ENCODE data around the gene OR10A2.
"Not testable (repeated sequence)": the region's sequence is repeated elsewhere in the genome, so short reads cannot be mapped to it uniquely, and the experiment has no call there.

The OR10A2 gene, protein sequence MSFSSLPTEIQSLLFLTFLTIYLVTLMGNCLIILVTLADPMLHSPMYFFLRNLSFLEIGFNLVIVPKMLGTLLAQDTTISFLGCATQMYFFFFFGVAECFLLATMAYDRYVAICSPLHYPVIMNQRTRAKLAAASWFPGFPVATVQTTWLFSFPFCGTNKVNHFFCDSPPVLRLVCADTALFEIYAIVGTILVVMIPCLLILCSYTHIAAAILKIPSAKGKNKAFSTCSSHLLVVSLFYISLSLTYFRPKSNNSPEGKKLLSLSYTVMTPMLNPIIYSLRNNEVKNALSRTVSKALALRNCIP

DNA sequence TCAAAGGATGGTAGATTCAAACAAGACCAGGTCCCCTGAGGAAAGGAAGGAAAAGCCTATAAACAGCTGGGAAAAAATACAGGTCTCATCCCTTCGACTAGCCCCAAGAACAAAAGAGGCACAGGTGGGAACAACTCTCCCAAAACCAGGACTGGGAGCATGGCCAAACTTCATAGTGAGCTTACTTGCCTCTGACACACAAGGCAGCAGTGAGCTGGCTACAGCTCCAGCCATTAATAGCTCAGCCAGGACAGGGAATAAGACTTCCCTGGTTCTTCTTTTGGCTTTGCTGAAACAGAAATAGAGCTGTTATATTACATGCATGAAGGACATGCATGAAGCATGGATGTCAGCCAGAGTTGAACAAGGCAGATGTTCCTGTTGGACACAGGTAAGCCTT is at the start of gene OR10A2:
TSS of gene OR10A2 (plus strand) at position 97 of the 400 bp plus-strand sequence. CDS start 6,698 bp downstream, outside the sequence.
- no peak for DNase-seq

DNA sequence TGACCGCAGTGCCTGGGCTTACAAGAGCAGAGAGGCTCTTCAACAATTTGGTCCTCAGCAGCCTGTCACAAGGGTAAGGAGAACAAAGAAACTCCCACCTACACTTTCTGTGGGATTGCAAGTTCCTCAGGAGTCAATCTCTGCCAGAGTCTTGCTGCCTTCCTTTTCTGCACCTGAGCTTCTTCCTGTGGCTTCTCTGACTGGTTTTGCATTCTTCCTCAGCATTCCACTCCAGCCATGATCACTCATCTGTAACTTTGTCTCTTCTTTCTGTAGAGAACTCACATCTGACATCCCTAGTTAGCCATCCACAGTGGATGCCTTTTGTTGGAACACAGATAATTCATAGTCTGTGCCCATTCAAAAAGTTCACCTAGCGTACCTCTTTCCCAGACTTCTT is 49.2 kb upstream of the OR10A2 start:
- DNase-seq = no peak

DNA sequence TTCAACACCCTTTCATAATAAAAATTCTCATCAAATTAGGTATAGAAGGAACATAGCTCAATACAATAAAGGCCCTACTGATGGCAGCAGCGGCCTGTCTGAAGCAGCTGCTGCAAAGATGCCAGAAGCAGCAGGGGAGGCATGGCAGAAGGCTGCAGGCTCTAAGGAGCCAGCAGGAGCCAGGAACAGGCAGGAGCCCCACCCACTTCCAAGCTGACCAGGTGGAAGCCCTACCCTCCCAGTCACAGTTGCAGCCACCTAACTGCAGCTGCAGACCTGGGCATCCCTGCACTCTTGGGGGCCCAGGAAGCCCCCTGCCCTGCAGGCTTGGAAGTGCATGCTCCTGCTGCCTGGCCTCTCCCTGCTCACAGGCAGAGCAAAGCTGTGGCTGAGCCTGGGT is 45.2 kb upstream of the OR10A2 start:
- no peak for DNase-seq

DNA sequence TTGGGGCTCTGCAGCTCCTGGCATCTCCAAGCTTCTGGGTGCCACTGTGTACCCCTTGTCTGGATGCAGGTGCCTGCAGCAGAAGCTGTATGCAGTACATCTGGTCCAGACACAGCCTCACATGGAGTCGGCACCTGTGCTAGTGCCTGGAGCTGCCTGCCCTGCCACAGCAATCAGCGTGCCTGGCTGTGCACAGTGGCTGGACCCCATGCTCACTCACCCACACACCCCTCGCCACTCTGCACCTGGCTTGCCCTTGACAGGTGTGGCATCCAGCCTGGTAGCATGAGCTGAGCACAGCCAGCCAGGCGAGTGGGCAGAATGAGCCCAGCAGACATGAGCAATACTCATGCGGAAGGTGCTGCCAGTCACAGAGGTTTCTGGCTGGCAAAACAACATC is 43.9 kb upstream of the OR10A2 start:
- DNase-seq = no peak

DNA sequence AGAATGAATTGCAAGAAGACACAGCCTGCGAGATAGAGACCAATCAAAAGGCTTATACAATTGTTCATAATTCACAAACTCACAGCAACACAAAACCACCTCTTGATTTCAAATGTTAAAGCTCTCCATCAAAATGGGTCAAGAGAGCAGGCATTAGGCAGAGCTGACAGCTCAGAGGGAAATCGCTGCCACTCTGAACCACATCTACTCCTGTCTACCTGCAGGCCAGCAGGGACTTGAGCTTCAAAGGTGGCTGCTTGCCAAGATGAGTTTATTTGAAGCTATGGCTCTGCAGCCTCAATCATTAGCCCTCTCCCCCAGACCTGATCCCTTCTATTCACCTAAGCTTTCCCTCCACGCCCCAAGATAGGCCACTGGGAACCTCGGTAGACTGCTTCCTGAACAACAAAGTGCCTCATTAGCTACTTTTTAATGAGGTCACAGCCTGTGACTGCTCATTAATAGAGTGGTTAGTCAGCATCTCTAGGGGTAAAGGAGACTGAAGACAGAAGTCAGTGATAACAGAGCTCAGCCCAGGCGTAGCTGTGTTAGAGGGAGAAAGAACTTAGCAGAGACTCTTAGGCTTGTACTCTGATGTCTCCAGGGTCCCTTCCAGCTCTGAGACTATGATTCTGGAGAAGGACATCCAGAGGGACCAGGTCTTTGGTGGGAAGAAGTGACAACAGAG is 38.6 kb upstream of the OR10A2 start:
- no peak for DNase-seq

DNA sequence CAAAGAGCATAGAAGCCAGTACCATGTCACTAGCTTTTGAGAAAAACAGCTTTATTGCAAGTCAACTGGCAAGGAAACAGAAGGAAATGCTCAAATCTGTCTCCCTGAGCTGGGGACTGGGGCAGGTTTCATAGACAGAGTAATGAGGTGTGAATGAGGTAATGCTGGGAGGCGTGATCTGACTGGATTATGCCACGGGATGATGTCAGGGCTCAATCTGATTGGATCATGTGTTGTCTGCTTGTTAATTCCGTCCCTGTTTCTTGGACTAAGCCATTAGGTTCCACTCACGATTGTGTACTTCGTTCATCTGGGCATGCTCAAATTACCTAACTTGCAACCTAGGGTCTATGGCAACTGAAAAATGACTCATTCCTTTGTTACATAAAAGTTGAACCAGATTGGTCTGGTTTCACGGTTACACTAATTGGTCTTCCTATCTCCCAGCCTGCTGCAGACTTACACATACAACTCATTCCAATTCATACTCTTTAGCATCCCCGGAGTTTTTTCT is 37.6 kb upstream of the OR10A2 start:
- DNase-seq = no peak

DNA sequence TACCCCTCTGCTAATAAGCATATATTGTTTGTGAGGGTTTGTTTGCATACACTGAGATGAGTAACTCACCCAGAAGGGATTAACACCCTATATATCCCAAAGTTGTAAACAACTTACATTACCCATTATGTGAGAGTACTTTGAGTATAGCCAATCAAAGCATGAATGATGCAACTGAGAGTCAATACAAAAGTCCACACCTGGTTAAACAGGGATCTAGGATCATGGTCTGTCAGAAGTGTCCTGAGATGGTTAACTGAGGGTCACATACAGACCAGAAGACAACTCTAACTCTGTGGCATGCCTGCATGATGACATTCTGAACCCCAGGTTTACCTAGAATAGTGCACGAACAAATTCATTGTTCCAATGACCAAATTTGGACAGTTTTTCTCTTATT is 34.8 kb upstream of the OR10A2 start:
- DNase-seq = no peak

DNA sequence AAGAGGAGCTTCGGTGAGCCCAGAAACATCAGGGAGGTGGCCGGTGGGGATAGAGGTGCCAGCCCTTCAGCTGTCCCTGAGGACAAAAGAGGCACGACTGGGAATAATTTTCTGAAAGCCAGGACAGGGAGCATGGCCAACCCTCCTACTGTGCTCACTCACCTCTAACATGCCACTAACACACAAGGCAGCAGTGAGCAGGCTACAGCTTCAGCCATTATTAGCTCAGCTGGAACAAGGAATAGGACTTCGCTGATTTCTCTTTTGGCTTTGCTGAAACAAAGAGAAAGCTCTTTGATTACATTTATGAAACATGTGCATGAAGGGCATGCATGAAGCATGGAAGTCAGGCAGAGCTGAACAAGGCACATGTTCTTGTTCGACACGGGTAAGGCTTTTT is 29.5 kb upstream of the OR10A2 start:
- DNase-seq = no peak

DNA sequence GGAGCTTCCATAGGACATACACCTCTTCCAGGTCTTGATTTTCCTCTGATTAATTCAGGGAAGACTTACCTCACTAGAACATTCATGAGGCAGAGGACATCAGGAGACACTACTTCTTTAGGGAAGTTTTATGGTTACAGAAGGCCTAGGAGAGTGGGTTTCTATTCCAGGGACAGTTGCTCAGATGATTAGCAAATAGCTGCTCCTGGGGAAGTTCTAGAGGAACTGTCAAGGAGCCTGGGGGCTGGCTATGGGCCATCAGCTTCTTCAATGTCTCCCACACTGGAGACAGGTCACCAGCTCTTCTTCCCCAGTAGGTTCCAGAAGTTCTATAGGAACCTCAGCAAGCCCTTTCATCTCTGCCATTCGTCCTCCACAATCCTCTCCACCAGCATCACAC is 28.8 kb upstream of the OR10A2 start:
- DNase-seq = no peak

DNA sequence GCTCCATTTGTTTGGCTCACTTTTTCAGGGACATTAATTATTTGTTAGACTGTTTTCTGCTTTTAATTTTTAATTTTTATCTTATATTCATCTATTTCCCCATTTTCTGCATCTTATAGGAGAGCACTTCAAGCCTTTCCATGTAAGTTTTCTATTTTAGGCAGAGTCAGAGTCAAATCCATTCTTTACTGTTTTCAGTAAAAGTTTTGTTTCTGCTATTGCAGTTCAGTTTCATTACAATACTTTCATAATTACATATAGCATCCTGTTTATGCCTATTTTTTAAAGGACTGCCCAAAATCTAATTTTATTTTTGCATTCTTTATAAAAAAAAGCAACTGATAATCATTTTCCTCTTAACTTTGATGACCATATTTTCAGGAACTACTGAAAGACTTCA is 21.2 kb upstream of the OR10A2 start:
- DNase-seq = no peak

DNA sequence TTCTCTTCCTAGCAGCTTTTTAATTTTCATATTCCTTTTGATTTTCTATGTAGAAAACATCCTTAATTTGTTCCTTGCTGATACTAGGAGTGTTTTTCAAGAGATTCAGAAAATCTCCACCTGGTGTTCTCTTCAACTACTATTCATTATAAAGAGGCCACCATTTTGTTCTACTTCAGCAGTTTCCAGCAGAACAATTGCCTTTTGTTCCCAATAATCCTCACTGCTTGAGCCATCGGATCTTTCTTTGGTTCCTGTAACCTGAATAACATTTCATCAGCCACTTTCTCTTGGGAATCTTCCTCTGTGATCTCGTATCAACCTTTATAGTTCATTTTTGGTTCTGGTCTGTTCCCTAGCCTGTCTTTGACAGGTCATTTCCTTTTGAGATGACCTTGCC is 19.2 kb upstream of the OR10A2 start:
- no peak for DNase-seq

DNA sequence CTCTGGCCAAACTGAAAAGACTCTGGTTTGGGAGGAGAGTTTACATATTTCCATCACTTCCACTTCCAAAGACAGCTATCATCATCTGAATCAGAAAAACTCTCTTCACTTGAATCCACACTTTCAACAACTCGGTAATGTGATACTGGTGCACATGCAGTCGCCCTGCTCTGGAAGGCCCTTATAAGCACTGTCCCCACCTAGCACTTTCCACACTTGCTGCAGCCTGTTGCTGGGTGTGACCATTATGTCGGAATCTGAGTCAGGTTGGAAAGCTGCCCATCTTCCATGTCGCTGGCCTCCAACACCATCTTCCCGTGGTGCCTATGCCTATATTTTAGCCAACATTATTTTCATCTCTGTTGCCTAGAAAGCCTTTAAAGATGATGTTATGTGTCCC is 18.5 kb upstream of the OR10A2 start:
- no peak for DNase-seq

DNA sequence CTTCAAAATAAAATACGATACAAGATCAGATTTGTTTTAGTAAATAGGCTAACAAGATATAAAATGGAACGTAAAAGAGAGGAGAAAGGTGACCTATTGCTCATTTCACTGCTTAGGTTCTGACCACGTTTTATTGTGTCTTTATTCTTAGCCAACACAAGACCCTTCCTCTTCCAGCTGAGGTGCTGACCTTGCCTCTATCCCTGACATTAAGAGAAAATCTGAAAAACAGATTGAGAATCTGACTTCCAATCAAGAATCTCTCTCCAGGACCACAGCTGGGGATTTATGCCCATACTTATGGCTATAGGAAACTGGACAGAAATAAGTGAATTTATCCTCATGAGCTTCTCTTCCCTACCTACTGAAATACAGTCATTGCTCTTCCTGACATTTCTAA is 17.5 kb upstream of the OR10A2 start, which contains the start of gene OR10A5:
TSS of gene OR10A5 (plus strand) at position 301 of the 400 bp plus-strand sequence. CDS start at position 301, 0 bp downstream.
- no peak for DNase-seq

DNA sequence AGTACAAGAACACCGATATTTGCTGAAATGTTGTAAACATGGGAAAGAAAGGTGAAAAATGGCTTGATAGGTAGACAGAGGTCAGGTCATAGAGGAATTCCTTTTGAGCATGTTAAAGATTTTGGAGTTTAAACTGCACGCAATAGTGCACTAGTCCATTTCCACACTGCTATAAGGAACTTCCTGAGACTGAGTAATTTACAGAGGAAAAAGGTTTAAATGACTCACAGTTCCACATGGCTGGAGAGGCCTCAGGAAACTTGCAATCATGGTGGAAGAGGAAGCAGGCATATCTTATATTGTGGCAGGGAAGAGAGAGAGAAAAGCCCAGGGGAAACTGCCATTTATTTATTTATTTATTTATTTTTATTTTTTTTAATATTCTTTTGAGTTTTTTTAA is 12.3 kb upstream of the OR10A2 start:
- no peak for DNase-seq

DNA sequence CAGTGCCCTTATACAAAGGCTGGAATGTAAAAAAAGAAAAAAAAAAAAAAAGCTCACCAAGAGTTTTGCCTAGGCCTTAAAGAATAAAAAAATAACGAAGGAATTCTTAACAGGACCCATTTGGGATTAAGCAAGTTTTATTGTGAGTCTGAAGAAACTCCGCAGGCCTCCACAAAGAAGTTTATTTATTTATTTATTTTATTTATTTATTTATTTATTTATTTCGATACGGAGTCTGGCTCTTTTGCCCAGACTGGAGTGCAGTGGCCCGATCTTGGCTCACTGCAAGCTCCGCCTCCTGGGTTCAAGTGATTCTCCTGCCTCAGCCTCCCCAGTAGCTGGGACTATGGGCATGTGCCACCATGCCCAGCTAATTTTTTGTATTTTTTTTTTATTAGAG is 8.1 kb upstream of the OR10A2 start:
- DNase-seq = not testable (repeated sequence)

DNA sequence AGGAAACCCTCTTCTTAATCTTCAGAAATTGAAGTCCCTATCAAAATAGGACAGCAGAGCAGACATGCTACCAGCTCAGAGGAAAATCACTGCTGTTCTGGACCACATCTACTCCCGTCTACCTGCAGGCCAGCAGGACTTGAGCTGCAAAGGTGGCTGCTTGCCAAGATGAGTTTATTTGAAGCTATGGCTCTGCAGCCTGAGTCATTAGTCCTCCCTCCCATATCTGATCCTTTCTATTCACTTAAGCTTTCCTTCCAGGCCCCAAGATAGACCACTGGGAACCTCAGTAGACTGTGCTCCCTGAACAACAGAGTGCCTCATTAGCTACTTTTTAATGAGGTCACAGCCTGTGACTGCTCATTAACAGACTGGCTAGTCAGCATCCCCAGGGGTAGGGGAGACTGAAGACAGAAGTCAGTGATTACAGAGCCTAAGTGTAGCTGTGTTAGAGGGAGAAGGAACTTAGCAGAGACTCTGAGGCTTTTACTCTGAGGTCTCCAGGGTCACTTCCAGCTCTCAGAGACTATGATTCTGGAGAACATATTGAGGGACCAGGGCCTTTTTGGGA is 6.8 kb upstream of the OR10A2 start:
- no peak for DNase-seq

DNA sequence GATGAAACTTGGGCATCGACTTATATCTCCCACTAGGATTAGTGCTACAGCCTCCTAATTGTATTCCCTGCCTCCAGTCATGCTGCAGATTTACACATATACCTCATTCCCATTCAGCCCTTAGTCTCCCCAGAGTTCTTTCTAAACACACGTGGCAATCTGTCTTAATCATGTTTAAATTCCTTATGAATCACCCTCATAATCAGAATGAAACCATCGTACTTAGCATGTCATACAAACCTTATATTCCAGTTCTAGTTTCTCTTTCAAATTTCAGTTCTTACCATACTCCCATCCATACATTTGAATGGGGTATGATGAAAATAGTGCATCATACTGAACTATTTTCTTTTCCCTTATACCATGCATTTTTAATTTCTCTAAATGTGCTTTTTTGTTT is 6.0 kb upstream of the OR10A2 start:
- DNase-seq = no peak

DNA sequence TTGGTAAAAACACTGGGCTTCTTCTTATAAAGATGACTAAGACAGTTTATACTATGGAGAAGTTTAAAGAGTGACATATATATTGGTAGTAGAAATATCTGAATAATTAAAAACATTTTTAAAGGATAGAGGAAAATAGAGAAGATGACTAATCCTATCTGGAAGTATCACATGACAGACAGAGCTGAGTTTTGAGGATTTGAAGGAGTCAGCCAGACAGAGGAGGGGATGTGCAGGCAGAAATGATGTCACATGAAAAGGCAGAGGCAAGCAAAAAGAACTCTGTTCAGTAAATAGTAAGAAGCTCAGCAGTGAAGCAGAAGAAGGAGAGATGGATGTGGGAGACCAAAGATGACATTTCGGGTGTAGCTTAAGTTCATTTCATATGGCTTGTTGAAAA is 1.6 kb downstream of the OR10A2 start:
- DNase-seq = no peak

DNA sequence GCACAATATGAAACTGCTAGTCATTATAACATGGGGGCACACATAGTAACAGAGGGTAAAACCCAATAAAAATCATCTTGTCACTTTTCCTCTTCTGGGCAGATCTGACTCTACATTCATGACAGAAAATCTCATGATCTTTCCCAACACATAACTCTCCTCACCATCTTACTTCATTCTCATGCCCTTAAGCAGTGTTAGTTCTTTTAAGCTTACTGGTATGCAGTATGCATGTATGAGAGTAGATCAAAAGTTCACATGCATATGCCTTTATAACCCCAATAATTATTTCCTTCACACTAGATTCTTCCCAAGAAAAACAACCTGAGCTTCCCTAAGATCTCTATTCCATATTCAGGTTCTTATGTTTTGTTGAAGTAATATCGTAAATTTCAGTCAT is 8.4 kb downstream of the OR10A2 start:
- DNase-seq = no peak

DNA sequence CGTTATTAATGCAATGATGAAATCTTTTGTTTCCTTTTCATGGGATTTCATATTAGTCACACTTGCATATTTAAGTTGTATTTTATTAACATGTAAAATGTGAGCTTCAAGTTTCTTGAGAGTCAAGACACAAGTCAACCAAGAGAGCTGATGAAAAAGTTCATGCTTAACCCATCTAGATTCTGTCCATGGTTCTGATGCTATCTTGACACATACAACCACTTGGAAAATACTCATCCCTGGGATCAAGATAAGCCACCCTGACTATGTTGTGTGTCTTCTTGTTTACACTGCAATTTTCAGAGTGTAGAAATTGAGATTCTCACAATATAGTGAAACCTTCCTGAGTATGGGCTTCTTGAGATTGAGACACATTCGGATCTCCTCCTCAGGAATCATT is 12.9 kb downstream of the OR10A2 start:
- no peak for DNase-seq

DNA sequence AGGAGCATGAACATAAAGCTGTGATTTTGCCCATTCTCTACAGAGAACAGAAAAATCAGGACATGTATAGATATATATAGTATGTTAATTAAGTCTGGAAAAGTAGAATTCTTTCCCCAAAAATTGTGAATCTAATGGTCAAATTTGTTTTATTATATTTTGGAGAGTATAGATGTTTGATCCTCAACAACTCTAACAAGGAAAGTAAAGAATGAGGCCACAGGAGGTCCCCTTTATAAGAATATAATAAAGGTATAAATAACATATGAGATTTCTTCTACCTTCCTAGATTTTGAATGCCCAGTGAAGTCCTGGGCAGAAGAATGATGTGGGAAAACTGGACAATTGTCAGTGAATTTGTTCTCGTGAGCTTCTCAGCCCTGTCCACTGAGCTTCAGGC is 13.5 kb downstream of the OR10A2 start, which contains the start of gene OR10A4:
TSS of gene OR10A4 (plus strand) at position 301 of the 400 bp plus-strand sequence. CDS start at position 324, 23 bp downstream.
- DNase-seq = no peak

DNA sequence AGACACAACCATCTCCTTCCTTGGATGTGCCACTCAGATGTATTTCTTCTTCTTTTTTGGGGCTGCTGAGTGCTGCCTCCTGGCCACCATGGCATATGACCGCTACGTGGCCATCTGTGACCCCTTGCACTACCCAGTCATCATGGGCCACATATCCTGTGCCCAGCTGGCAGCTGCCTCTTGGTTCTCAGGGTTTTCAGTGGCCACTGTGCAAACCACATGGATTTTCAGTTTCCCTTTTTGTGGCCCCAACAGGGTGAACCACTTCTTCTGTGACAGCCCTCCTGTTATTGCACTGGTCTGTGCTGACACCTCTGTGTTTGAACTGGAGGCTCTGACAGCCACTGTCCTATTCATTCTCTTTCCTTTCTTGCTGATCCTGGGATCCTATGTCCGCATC is 14.1 kb downstream of the OR10A2 start:
- no peak for DNase-seq

DNA sequence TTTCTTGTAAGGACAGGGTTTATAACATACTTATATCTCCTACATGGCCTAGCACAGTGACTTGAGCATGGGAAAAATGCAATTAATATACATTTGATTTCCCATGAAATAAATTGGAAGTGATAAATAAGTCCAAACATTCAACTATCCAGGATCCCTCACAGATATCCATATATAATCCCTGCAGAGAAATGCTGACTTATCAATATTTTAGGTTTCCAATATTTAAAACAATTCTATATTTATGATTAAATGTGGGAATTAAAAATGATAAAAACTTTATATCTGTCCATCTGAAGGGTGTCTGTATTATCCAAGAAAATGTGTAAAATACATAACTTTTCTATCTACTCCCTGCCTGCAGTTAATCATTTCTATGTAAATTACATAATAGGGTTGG is 19.9 kb downstream of the OR10A2 start:
- no peak for DNase-seq

DNA sequence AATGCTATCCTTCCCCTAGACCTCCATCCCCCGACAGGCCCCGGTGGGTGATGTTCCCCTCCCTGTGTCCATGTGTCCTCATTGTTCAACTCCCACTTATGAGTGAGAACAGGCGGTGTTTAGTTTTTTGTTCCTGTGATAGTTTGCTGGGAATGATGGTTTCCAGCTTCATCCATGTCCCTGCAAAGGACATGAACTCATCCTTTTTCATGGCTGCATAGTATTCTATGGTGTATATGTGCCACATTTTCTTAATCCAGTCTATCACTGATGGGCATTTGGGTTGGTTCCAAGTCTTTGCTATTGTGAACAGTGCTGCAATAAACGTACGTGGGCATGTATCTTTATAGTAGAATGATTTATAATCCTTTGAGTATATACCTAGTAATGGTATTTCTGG is 24.9 kb downstream of the OR10A2 start:
- DNase-seq = not testable (repeated sequence)
